ENCODE data around the gene CHAF1A. TPM values are rescaled to one million over a fixed set of nuclear protein-coding genes. Genes with fewer than 3 reads are reported as not detected.
A peak's percentile ranks its signal among the peaks of the same experiment; 100 is the strongest.

CHAF1A gene
- polyA plus RNA-seq, 5 donors, result 16.8 to 29.1 (median 24.7) TPM

- DNase-seq, result no peak
Measured at GRCh38 chr19:4437103-4437502, 34.7 kb downstream of the CHAF1A start.

DNA sequence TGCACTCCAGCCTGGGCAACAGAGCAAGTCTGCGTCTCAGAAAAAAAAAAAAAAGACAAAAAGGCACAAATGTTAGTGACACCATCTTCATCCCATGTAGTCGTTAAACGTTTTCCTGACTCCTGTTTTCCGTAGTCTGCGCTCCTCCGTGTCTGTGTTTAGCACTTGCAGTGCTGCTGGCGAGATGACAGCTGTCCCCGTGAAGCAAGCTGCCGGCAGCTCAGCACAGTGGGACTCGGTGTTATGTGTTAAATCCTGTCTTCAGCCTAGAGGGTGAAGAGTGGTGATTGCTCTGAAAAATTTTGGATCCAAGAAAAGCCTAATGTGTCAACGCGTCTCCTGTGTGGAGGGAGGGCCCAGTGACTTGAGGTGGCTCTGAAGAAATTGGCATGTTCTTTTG, 36.8 kb downstream of the CHAF1A start:
- DNase-seq, result no peak

GRCh38 chr19:4441994-4442818, 39.8 kb downstream of the CHAF1A start:
- DNase-seq, result no peak

- DNase-seq, result no peak
Measured at GRCh38 chr19:4442819-4443146, 40.3 kb downstream of the CHAF1A start.

DNA sequence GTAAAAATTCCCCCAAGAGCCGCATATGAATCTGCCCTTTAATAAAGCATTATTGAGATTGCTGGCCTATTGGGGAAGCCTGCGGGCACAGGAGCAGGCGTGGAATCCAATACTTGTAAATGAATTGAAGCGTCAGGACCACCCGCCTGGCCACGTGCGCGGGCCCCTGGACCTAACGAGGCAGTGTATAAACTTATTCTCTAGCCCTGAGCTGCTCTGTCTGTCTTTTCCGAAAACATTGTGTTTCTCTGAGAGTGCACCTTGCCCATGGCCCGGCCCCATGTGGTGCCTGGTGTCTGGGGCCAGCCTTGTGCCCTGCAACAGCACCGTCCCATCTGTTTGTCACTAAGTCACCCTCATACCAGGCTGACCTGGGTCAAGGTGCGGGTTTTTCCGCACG, 40.7 kb downstream of the CHAF1A start:
- DNase-seq, result no peak

- no peak for DNase-seq
Measured at GRCh38 chr19:4443966-4444764, 41.7 kb downstream of the CHAF1A start.

DNA sequence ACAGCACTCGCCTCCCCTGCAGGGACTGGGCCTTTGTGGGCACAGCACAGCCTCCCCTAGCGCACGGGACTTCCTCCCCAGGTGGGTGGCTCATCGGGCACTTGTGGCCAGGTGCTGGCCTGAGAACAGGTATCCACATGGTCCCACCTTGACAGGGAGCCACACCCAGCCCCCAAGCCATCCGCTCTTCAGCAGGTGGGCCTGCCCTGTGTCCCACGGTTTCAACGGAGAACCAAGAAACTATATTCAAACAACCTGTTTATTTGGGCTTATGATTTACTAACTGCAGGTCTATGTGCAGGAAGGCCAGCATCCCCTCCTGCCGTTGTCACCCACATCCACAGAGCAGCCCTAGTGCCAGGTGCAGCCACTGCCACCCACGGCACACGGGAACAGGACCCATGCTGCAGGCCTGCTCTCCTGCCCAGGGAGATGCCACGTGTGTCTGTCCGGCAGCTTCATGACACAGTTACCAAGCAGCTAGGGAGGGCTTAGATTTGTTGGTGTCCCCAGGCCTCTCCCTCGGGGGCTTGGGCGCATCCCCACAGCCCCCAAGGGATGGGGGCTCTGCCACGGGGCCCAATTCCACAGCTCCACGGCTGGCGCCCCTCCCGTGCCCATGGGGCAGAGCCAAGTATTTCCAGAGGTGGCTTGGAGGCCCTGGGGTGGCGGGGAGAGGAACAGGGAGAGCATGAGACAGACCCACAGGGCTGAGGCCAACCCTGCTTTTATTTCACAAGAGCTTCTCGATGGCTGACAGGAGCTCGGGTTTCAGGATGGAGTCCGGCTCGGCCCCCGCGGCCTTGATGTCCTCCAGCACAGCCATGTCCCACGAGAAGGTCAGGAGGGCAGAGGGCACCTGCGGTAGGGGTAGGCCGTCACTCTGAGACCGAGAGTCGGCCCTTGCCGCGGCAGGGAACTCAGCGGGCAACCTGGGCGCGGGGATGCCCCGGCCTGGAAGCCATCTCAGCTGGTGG, 42.6 kb downstream of the CHAF1A start:
- DNase-seq, result no peak

DNA sequence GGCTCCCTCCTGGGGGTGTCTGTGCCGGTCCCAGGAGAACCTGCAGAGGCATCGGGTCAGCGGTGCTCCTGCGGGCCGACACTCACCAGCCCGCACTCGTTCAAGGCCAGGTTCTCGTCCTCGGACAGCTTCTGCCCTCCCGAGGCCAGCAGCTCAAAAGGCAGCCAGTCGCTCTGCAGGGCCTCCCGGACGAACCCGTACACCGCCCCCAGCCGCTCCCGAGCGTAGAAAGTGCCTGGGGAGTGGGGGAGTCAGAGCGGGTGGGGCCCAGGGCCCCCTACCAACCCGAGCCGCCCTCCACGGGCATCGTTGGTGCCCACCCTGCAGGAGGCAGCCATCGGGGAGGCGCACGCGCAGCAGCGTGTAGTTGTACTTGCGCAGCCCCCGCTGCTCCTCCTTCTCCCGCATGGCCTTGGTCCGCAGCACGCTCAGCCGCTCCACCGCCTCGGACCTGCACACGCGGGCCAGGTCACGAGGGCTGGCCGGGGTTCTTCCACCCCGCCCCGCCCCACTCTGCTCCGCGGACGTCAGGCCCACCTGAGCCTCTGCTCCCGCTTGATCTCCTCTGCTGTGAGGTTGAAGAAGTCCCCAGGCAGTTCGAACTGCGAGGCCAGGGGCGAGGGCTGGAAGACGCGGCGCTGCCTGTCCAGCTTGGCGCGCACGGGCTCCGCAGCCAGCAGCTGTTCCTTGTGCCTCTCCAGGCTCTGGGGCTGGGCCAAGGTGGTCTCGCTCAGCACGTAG, 43.7 kb downstream of the CHAF1A start:
- DNase-seq, result no peak

GRCh38 chr19:4446704-4447200, 44.3 kb downstream of the CHAF1A start:
- no peak for DNase-seq

- DNase-seq, result no peak
Measured at GRCh38 chr19:4447327-4448146, 45.1 kb downstream of the CHAF1A start.

DNA sequence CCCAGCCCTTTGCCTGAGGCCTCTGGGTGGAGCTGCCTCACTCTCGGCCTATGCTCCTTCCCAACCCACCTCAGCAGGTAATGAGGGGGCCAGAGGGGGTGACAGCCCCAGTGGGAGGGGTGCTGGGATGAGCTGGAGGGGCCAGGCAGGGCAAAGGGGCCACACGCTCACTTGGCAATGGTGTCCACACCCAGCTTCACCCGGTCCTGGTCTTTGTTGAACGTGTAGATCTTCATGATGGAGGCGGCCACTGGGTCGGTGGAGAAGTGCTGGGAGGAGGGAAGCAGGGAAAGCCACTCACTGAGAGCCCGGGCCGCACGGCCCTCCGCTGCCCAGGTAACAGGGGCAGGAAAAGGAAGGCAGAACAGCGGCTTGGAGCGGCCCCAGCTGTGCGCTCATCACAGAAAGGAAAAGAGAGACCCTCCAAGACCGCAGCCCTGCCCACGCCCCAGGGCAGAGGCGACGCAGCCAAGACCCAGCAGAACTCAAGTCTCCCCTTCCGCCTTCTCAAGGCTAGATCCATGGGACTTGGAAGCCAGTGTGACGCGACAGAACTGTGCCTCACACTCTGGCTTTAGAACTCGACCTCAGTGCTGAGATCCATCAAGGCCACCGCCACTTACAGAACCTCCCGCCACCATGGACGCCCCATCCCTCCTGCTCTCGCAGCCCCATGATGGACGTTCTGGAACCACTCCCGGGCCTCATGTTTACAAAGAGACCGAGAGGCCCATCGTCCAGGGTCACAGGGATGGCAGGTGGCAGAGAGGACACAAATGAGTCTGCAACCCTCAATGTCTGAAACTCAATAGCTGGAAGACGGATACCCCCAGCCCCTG, 45.9 kb downstream of the CHAF1A start:
- DNase-seq, result no peak

DNA sequence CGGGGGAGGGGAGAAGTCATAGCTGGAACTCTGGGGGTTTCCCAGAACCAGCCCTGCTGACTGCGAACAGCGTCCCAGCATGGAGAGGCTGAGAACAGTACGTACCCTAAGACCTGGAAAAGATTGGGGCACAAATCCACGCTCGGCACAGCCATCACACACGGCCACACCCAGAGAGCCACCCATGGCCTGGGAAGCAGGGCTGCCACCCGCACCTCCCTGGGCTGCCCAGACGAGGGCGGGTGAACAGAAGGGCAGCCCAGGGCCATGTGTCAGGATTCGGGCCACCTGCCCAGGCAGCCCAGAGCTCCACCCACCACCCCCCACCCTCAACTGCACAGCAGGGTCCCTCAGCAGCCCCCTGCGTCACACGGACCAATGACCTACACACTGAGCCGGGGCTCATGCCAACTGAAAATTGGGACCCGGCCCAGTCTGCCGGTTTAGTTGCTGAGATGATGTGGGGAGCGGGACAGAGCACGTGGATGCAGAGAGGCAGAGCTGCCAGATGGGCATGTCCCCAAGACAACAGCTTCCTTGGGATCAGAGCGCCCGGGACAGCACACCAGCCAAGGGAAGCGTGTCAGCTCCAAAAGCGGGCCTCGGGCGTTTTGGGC, 46.7 kb downstream of the CHAF1A start:
- peak in 1 of 2 donors; percentile 36 for DNase-seq

- no peak for DNase-seq
Measured at GRCh38 chr19:4449639-4450028, 47.2 kb downstream of the CHAF1A start.

DNA sequence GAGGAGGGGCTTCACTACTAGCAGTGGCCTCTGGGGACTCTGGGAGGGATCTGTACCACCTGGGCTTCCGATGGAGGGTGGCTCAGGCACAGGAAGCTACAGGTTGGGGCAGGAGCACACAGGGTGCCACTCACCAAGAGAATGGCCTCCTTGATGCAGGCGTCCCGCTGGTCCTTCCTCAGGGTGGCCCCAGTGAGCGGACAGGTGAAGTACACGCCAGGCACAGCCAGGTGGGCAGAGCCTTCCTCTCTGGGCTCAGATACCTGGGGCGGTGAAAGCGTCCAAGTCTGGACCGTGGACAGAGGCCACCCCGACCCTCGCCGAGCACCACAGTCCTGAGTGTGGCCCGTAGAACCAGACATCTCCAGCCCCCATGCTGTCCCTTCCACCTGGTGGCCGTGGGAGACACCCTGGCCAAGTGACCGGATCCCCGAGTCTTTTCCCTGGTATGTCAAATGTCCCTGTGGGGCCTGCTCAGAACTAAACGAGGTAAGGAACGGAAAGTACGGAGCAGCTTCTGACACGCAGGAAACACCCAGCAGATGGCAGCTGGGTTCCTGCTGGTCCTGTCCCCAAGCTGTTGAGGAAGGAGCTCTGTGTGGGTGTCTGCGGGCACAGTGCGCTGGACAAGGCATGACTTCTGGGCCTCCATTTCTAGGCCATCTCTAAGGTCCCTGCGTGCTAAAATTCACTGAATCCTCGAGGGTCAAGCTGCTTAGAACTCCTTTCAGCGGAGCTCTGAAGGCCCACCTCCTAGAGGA, 50.0 kb downstream of the CHAF1A start:
- DNase-seq, result no peak

DNA sequence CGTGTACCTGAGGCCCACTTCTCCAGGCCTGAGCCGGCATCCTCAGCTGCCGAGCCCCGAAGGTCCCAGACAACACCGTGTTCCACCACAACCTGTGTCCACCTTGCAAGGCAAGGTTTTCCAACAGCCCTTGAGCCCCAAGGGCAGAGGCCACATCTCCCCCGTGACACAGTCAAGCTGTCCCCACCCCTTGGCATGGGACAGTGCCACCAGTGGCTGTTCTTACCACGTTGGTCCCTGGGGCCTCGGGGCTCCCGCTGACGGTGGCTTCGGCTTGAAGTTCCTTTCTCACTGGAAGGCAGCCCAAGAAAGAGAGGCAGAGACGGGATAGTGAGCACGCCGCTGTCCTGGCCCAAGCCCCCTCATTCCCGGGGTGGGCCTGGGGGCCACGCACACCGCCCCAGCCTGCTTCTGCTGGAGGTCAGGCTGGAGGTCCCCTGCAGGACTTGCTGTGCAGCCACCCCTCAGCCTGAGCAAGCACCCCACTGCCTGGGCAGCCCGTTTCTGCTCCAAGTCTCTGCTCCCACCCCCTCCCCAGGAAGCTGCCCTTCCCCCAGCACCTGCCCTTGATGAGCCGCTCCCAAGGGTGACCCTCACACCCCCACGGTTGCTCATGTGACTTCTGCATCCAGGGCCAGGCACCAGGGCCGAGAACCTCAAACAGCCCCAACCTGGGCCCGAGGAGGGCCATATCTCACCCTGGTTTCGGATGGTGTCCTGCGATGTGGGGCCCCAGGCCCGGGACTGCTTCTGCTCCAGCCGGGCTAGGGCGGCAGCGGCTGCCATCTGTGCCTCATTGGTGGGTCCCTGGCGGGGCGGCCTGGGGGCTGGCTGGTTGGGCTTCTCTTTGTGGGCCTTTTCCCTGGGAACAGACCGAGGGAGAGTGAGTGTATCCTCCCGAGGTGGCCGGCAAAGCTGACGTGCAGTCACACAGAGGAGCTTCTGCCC, 51.1 kb downstream of the CHAF1A start:
- no peak for DNase-seq
